Natural killer cell (primary cell): ENCODE measurements around the gene RARB. TPM values are rescaled to one million over a fixed set of nuclear protein-coding genes. Genes with fewer than 3 reads are reported as not detected.

Source experiments
- ATAC-seq, 3 donors: fragments of 150-1000 bp in 2 of 3; fragments of 200-7000 bp in 1 of 3; cut with Tn5 transposase; 1 replicate in 1 of 3; 2 replicates in 2 of 3; pipeline ENCODE4 v1.10.0; 2021; ENCODE audit warnings: mild to moderate bottlenecking in 2 of 3, moderate library complexity in 2 of 3
- DNase-seq, 2 donors: peaks; one replicate each; pipeline versions ENCODE4 v3.0.0 to v3.0.0-alpha.2; 2013 to 2021; ENCODE audit warnings: mixed read lengths in 1 of 2
- H3K27ac ChIP-seq: one replicate; pipeline ENCODE4 v1.5.1; 2013; ENCODE audit warnings: mild to moderate bottlenecking, low read length
- H3K27me3 ChIP-seq: one replicate; pipeline ENCODE4 v1.6.1; 2013; ENCODE audit warnings: low read length; ENCODE audit not compliant: control insufficient read depth, insufficient read depth
- H3K36me3 ChIP-seq: one replicate; pipeline ENCODE4 v1.6.1; 2013; ENCODE audit warnings: low read length; ENCODE audit not compliant: control insufficient read depth, insufficient read depth
- H3K4me1 ChIP-seq: one replicate; pipeline ENCODE4 v1.6.1; 2013; ENCODE audit warnings: low read length; ENCODE audit not compliant: control insufficient read depth, insufficient read depth
- H3K4me3 ChIP-seq: one replicate; pipeline ENCODE4 v1.5.1; 2013; ENCODE audit warnings: low read length
- H3K9me3 ChIP-seq: one replicate; pipeline ENCODE4 v1.6.1; 2013; ENCODE audit warnings: low read length; ENCODE audit not compliant: control insufficient read depth, insufficient read depth
- H3K27ac Mint-ChIP-seq, 2 donors: one replicate each; pipeline ENCODE4 v1.8.0; 2022; ENCODE audit warnings: mild to moderate bottlenecking in 2 of 2, mixed read lengths in 2 of 2, moderate library complexity in 1 of 2
- H3K27me3 Mint-ChIP-seq, 2 donors: one replicate each; pipeline ENCODE4 v1.8.0; 2022; ENCODE audit warnings: low read depth in 2 of 2, mixed read lengths in 2 of 2
- H3K36me3 Mint-ChIP-seq: one replicate; pipeline ENCODE4 v1.8.0; 2022; ENCODE audit warnings: mixed read lengths
- H3K4me1 Mint-ChIP-seq, 2 donors: one replicate each; pipeline ENCODE4 v1.8.0; 2022; ENCODE audit warnings: mixed read lengths in 2 of 2
- H3K4me3 Mint-ChIP-seq: one replicate; pipeline ENCODE4 v1.8.0; 2022; ENCODE audit warnings: mild to moderate bottlenecking, moderate library complexity, mixed read lengths
- H3K9me3 Mint-ChIP-seq, 2 donors: one replicate each; pipeline ENCODE4 v1.8.0; 2022; ENCODE audit warnings: mixed read lengths in 2 of 2
- WGBS: methylation state at CpG from one replicate; pipeline ENCODE4 v1.1.7; 2013; ENCODE audit warnings: missing lambda C conversion rate; ENCODE audit not compliant: insufficient coverage; 5-methylcytosine and 5-hydroxymethylcytosine counted together
- intact Hi-C: fragments of 100-400 bp; cut with micrococcal nuclease; formaldehyde crosslinking; loops from one replicate; pipeline ENCODE4 v1.14.2; 2022
- total RNA-seq, 4 donors: library from RNA; stranded (reverse); fragments of 120-200 nt in 1 of 4; gene quantifications; one replicate each; pipeline versions ENCODE4 v1.2.3 to v1.2.4, GENCODE V29; 2013 to 2022
- TF ChIP-seq, protein P1 (sequence below): fragments of 200-600 bp; IDR thresholded peaks from one replicate; pipeline ENCODE4 v1.8.0; 2022; ENCODE audit warnings: antibody characterized with exemption

RARB gene
- total RNA-seq, 3 donors from 2014 or later (not counting 1 experiment from before 2014, with no cell fraction given) = not detected

DNA sequence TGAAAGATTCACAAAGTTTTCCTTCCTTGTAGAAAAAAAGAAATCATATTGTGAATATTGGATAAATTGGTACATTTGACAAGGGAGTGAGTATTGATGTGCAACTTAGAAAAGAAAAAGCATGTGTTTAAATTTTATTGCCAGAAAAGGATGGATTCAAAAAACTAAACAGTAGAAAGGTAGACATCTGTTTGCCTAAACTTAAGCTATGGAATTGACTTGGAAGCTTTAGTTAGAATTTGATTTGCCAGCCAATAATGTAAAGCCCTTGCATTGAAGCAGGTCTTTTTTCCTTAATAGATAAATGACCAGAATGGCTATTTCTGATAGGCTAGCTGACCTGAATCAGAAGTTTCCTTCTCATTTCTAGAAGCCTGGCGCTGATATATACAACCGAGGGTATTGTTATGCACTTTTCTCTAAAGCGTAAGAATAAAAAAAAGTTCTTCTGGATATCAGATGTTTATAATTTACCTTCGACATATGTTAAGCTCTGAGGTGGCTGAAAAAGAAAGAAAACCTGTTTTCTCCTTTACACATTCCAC is 4.2 kb downstream of the RARB start:
- Histone ChIP-seq H3K9me3 (no peaks in the 10 kb centered on the region), H3K27ac (no peak overlapping the region), H3K27me3 (peaks cover 30% of the 10 kb centered on the region), H3K4me1 (peaks cover 10% of the 10 kb centered on the region), H3K4me3 (no peak overlapping the region), H3K36me3 (no peaks in the 10 kb centered on the region)
- Mint-ChIP-seq H3K27me3 (peaks cover 41 to 57% of the 10 kb centered on the region in 2 donors), H3K36me3 (no peaks in the 10 kb centered on the region), H3K4me1 (peaks cover 19 to 21% of the 10 kb centered on the region in 2 donors), H3K9me3 (no peaks in the 10 kb centered on the region), H3K4me3 (no peak overlapping the region), H3K27ac (no peak overlapping the region)
- no peak for ATAC-seq
- 93% methylated on average over 3 of the region's 4 CpGs for WGBS
- TF ChIP-seq, protein P1, sequence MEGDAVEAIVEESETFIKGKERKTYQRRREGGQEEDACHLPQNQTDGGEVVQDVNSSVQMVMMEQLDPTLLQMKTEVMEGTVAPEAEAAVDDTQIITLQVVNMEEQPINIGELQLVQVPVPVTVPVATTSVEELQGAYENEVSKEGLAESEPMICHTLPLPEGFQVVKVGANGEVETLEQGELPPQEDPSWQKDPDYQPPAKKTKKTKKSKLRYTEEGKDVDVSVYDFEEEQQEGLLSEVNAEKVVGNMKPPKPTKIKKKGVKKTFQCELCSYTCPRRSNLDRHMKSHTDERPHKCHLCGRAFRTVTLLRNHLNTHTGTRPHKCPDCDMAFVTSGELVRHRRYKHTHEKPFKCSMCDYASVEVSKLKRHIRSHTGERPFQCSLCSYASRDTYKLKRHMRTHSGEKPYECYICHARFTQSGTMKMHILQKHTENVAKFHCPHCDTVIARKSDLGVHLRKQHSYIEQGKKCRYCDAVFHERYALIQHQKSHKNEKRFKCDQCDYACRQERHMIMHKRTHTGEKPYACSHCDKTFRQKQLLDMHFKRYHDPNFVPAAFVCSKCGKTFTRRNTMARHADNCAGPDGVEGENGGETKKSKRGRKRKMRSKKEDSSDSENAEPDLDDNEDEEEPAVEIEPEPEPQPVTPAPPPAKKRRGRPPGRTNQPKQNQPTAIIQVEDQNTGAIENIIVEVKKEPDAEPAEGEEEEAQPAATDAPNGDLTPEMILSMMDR = no peak
- intact Hi-C loops = no loop called here
- DNase-seq = no peak

DNA sequence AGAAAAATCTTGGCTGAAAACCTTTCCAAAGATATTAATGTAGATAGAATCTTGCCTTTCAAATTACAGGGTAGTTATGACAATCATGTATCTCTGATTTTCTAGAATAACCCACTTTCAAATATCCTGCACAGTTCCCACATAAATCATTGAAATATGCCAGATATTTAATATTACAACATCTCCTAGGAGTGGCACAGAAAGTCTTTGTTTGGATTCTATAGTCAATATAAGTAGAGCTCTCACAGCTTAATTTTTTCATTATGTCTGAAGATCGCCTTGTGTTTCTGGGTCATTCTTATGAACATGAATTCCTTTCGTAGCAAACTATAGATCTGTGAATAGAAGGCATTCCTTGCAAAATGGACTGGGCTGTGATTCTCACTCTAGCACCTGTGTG is 5.0 kb downstream of the RARB start:
- no peaks in the 10 kb centered on the region for H3K9me3 Mint-ChIP-seq
- Histone ChIP-seq H3K4me3 (no peak overlapping the region), H3K9me3 (no peaks in the 10 kb centered on the region), H3K36me3 (no peaks in the 10 kb centered on the region), H3K27me3 (peaks cover 23% of the 10 kb centered on the region), H3K4me1 (peaks cover 3% of the 10 kb centered on the region), H3K27ac (no peak overlapping the region)
- DNase-seq (no peak), ATAC-seq (no peak)
- no peak overlapping the region for H3K4me3 Mint-ChIP-seq
- H3K27me3 Mint-ChIP-seq = peaks cover 33 to 49% of the 10 kb centered on the region in 2 donors
- H3K36me3 Mint-ChIP-seq = no peaks in the 10 kb centered on the region
- peaks cover 10 to 12% of the 10 kb centered on the region in 2 donors for H3K4me1 Mint-ChIP-seq
- intact Hi-C loops = no loop called here
- TF ChIP-seq, protein P1 = no peak
- no peak overlapping the region for H3K27ac Mint-ChIP-seq
- 91% methylated on average over 2 of the region's 2 CpGs for WGBS

DNA sequence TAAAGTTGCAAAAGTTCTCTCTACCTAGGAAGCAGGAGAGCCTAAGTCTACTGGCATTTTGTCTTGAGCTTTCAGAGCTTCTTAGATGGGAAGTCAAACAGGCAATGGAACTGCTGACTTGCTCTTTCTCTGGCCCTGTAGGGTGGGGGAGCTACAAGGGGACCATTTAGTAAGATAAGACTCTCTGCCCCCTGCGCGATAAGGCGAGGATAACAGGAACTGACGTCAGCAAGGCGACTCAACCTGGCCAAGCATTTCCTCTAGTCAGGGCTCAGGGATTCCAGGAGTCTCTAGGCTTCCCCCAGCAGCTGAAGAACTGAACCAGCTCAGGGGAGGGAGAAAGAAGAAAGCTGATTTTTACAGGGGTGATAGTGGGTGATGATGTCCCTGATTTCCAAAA is 5.8 kb downstream of the RARB start:
- no peak overlapping the region for H3K4me3 Mint-ChIP-seq
- H3K27ac Mint-ChIP-seq = no peak overlapping the region
- intact Hi-C loops = no loop called here
- no peak overlapping the region for H3K27ac ChIP-seq
- ATAC-seq (no peak), DNase-seq (no peak)
- no peaks in the 10 kb centered on the region for H3K9me3 ChIP-seq
- H3K4me1 Mint-ChIP-seq = peaks cover 4 to 8% of the 10 kb centered on the region in 2 donors
- H3K4me3 ChIP-seq = no peak overlapping the region
- no peaks in the 10 kb centered on the region for H3K4me1 ChIP-seq
- TF ChIP-seq, protein P1 = no peak
- H3K9me3 Mint-ChIP-seq = no peaks in the 10 kb centered on the region
- no peaks in the 10 kb centered on the region for H3K36me3 Mint-ChIP-seq
- H3K27me3 Mint-ChIP-seq = peaks cover 26 to 43% of the 10 kb centered on the region in 2 donors
- H3K27me3 ChIP-seq = peaks cover 20% of the 10 kb centered on the region
- H3K36me3 ChIP-seq = no peaks in the 10 kb centered on the region
- 38% methylated on average over 5 of the region's 5 CpGs for WGBS

DNA sequence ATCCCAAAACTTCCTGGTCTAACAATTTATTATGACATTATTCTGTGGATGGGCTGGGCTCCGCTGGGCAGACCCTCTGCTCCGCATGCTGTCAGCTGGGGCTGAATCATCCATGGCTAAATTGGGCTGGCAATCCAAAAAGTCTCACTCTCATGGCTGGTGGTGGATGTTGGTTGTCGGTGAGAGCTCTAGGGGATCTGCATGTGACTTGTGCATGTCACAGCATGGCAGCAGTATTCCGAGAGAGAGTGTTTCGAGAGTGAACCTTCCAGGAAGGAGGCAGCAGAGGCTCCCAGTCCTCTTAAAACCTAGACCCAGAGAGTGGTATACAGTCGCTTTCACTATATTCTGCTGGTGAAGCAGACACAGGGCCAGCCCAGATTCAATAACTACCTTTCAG is 9.9 kb downstream of the RARB start:
- no peak overlapping the region for H3K27ac ChIP-seq
- WGBS = 78% methylated on average over 6 of the region's 6 CpGs
- DNase-seq (no peak), ATAC-seq (no peak)
- H3K4me3 Mint-ChIP-seq = no peak overlapping the region
- H3K27ac Mint-ChIP-seq = no peak overlapping the region
- peaks cover 2% of the 10 kb centered on the region for H3K27me3 ChIP-seq
- H3K4me3 ChIP-seq = no peak overlapping the region
- H3K36me3 ChIP-seq = no peaks in the 10 kb centered on the region
- no peaks in the 10 kb centered on the region for H3K9me3 ChIP-seq
- intact Hi-C loops = no loop called here
- peaks cover 6 to 15% of the 10 kb centered on the region in 2 donors for H3K27me3 Mint-ChIP-seq
- H3K4me1 Mint-ChIP-seq = peaks cover 4 to 8% of the 10 kb centered on the region in 2 donors
- TF ChIP-seq, protein P1 = no peak
- H3K4me1 ChIP-seq = no peaks in the 10 kb centered on the region
- no peaks in the 10 kb centered on the region for H3K36me3 Mint-ChIP-seq
- H3K9me3 Mint-ChIP-seq = no peaks in the 10 kb centered on the region
